Measurements from ENCODE around the gene DNAJC5.

GRCh38 chr20:63976980-63977738 lies 82.2 kb downstream of the DNAJC5 start:
- TF ChIP-seq, protein P1, sequence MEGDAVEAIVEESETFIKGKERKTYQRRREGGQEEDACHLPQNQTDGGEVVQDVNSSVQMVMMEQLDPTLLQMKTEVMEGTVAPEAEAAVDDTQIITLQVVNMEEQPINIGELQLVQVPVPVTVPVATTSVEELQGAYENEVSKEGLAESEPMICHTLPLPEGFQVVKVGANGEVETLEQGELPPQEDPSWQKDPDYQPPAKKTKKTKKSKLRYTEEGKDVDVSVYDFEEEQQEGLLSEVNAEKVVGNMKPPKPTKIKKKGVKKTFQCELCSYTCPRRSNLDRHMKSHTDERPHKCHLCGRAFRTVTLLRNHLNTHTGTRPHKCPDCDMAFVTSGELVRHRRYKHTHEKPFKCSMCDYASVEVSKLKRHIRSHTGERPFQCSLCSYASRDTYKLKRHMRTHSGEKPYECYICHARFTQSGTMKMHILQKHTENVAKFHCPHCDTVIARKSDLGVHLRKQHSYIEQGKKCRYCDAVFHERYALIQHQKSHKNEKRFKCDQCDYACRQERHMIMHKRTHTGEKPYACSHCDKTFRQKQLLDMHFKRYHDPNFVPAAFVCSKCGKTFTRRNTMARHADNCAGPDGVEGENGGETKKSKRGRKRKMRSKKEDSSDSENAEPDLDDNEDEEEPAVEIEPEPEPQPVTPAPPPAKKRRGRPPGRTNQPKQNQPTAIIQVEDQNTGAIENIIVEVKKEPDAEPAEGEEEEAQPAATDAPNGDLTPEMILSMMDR (conservative IDR thresholded peaks at IDR 0.05; ENCODE audit: low read length): no peak
- TF ChIP-seq EZH2phosphoT487 (IDR thresholded peaks at IDR 0.05; ENCODE audit: borderline replicate concordance, low read depth, low read length): no peak

Measured in OCI-LY7 (cell line).